Stimulated activated CD8-positive, alpha-beta memory T cell treated with anti-CD3 and anti-CD28 coated beads, Interleukin-7, amount 100 ng/mL, for 48 hours (primary cell): Measurements from ENCODE around the gene SNHG17.

Experiments
- DNase-seq, 2 donors: peaks; one replicate each; pipeline ENCODE4 v3.0.0-alpha.2; 2020; ENCODE audit warnings: low read depth in 1 of 2; ENCODE audit errors: extremely low read depth in 1 of 2

Gene SNHG17

GRCh38 chr20:38377039-38377685 is 58.0 kb downstream of the SNHG17 start:
- no peak for DNase-seq

DNA sequence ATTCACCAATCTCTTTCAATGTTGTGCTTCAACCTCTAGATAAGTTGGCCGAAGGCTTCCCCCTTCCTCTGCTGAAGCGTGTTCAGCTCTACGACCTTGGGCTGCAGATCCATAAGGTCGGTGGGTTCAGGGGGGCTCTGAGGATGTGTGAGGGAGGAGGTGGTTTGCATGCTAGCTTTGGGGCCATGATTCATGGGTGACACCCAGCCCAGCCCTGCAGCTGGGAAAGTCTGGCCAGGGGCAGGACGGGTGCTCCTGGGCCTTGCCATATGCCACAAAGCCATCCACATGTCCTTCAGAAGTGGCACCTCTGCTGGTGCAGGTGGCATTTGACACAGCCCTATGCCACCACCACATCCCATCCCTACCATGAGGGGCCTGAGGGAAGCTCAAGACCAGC is 61.2 kb downstream of the SNHG17 start:
- no peak for DNase-seq

GRCh38 chr20:38373231-38373867 is 61.8 kb downstream of the SNHG17 start:
- no peak for DNase-seq

DNA sequence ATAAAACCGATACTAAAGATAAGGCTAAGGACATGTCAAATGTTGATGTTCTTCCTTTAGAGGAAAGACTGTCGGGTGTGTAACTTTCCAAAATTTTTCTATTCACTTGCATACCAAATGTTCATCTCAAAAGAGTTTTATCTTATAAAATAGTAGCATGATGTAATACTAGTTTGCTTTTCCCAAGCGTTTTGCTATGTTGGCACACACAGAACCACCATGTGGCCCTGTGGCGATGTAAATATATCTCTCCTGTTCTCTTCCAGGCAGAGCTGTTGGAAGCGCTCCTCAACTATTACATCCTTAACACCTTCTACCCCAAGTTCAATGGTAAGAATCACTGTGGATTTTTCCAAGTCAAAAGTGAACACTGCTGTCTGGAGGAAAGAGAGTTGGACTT is 62.3 kb downstream of the SNHG17 start:
- DNase-seq, result no peak
